ENCODE results near the gene SLC39A11. TPM values are rescaled to one million over a fixed set of nuclear protein-coding genes. Genes with fewer than 3 reads are reported as not detected.
"Not testable (repeated sequence)": the region's sequence is repeated elsewhere in the genome, so short reads cannot be mapped to it uniquely, and the experiment has no call there.

SLC39A11 gene
- polyA plus RNA-seq, 1 of the 3 experiments (the other 2 are of a cell fraction), result 23.5 TPM

- H3K36me3 ChIP-seq (replicated peaks in 1 of 2; ENCODE audit: control insufficient read depth in 1 of 2, insufficient read depth in 2 of 2, low read length in 1 of 2); H4K20me1 ChIP-seq (ENCODE audit: insufficient read depth); DNase-seq; H3K9ac ChIP-seq; H3K9me2 ChIP-seq; POLR2A ChIA-PET; H3K27ac ChIP-seq (ENCODE audit: low read depth in 2 of 2, low read length in 1 of 2); H3K79me2 ChIP-seq (ENCODE audit: insufficient read depth); H2AFZ ChIP-seq (ENCODE audit: low read depth); H3F3A ChIP-seq (replicated peaks; ENCODE audit: insufficient read depth); H3K27me3 ChIP-seq (ENCODE audit: insufficient read depth); H3K4me2 ChIP-seq; H3K9me3 ChIP-seq; H3K4me3 ChIP-seq (ENCODE audit: low read depth in 2 of 2, low read length in 1 of 2): not testable (repeated sequence)
- peak; percentile 26; the same call in 1 of the 2 replicates for TF ChIP-seq FOSL2 (IDR thresholded peaks at IDR 0.05; ENCODE audit: borderline replicate concordance, low read depth)
- H3K4me1 ChIP-seq (ENCODE audit: control insufficient read depth in 1 of 2, insufficient read depth in 2 of 2, low read depth in 1 of 2, low read length in 1 of 2), result peaks cover 9 to 21% of the 10 kb centered on the region in 2 experiments; a peak in 3 of 4 replicates
- WGBS (ENCODE audit: low lambda C conversion rate), result 74% methylated on average over 4 of the region's 4 CpGs
- CTCF ChIA-PET, result interaction anchor here (0.6 kb wide), 2 partner anchors 18 to 115 kb away, joined by 3 read pairs; no protein-coding TSS in a partner anchor
These were observed 32.8 kb downstream of the SLC39A11 start for GRCh38 chr17:73059713-73060112.

GRCh38 chr17:73058022-73058421, 34.5 kb downstream of the SLC39A11 start:
- CTCF ChIA-PET, result interaction anchor here (0.8 to 1.4 kb wide), 3 partner anchors 98 to 131 kb away, joined by 3 to 6 read pairs (median 4); no protein-coding TSS in a partner anchor
- Histone ChIP-seq H3F3A (replicated peaks; ENCODE audit: insufficient read depth) (peaks cover 5% of the 10 kb centered on the region), H3K4me2 (no peak overlapping the region), H3K36me3 (replicated peaks in 1 of 2; ENCODE audit: control insufficient read depth in 1 of 2, insufficient read depth in 2 of 2, low read length in 1 of 2) (no peaks in the 10 kb centered on the region), H3K9me2 (no peaks in the 10 kb centered on the region), H3K9ac (no peak overlapping the region), H3K27ac (ENCODE audit: low read depth in 2 of 2, low read length in 1 of 2) (no peak overlapping the region), H3K4me3 (ENCODE audit: low read depth in 2 of 2, low read length in 1 of 2) (no peak overlapping the region), H3K4me1 (ENCODE audit: control insufficient read depth in 1 of 2, insufficient read depth in 2 of 2, low read depth in 1 of 2, low read length in 1 of 2) (peaks cover 0 to 11% of the 10 kb centered on the region in 2 experiments; a peak in 1 of 4 replicates), H3K9me3 (no peaks in the 10 kb centered on the region), H2AFZ (ENCODE audit: low read depth) (no peak overlapping the region), H3K79me2 (ENCODE audit: insufficient read depth) (no peaks in the 10 kb centered on the region), H4K20me1 (ENCODE audit: insufficient read depth) (no peaks in the 10 kb centered on the region), H3K27me3 (ENCODE audit: insufficient read depth) (no peaks in the 10 kb centered on the region)
- 75% methylated on average over 6 of the region's 6 CpGs for WGBS (ENCODE audit: low lambda C conversion rate)
- TF ChIP-seq GATA2 (CRISPR knock-in tag; IDR thresholded peaks at IDR 0.05) (no peak), CHD2 (IDR thresholded peaks at IDR 0.05; ENCODE audit: low read length, partially characterized antibody) (no peak), RFX5 (IDR thresholded peaks at IDR 0.05; ENCODE audit: low read length) (no peak), FOSL2 (IDR thresholded peaks at IDR 0.05; ENCODE audit: borderline replicate concordance, low read depth) (no peak), TEAD4 (IDR thresholded peaks at IDR 0.05; ENCODE audit: borderline replicate concordance, insufficient read depth) (no peak), RXRA (IDR thresholded peaks at IDR 0.05; ENCODE audit: borderline replicate concordance, low read depth) (no peak), MEF2A (IDR thresholded peaks at IDR 0.05; ENCODE audit: borderline replicate concordance, low read depth) (no peak)
- POLR2A ChIA-PET, result no interaction called here
- DNase-seq, result no peak

- ChIA-PET POLR2A (no interaction called here), CTCF (interaction anchor here (0.8 to 1.9 kb wide), 3 partner anchors 14 to 132 kb away, joined by 4 to 7 read pairs (median 6); no protein-coding TSS in a partner anchor)
- no peaks in the 10 kb centered on the region for H3K9me2 ChIP-seq
- H3K79me2 ChIP-seq (ENCODE audit: insufficient read depth), result no peaks in the 10 kb centered on the region
- TF ChIP-seq RXRA (IDR thresholded peaks at IDR 0.05; ENCODE audit: borderline replicate concordance, low read depth), result no peak
- TF ChIP-seq MXI1 (IDR thresholded peaks at IDR 0.05; ENCODE audit: low read depth, low read length), result no peak
- no peak for TF ChIP-seq GATA2 (CRISPR knock-in tag; IDR thresholded peaks at IDR 0.05)
- TF ChIP-seq FOXM1 (IDR thresholded peaks at IDR 0.05; ENCODE audit: low read depth), result no peak
- no peak for TF ChIP-seq POLR2AphosphoS5 (IDR thresholded peaks at IDR 0.05; ENCODE audit: low read depth, low read length)
- H3K4me3 ChIP-seq (ENCODE audit: low read depth in 2 of 2, low read length in 1 of 2), result no peak overlapping the region
- no peaks in the 10 kb centered on the region for H3K9me3 ChIP-seq
- no peaks in the 10 kb centered on the region for H3K36me3 ChIP-seq (replicated peaks in 1 of 2; ENCODE audit: control insufficient read depth in 1 of 2, insufficient read depth in 2 of 2, low read length in 1 of 2)
- no peak overlapping the region for H2AFZ ChIP-seq (ENCODE audit: low read depth)
- no peak overlapping the region for H3K4me2 ChIP-seq
- H3K27ac ChIP-seq (ENCODE audit: low read depth in 2 of 2, low read length in 1 of 2), result no peak overlapping the region
- no peaks in the 10 kb centered on the region for H3K27me3 ChIP-seq (ENCODE audit: insufficient read depth)
- H4K20me1 ChIP-seq (ENCODE audit: insufficient read depth), result no peaks in the 10 kb centered on the region
- 94% methylated on average over 5 of the region's 5 CpGs for WGBS (ENCODE audit: low lambda C conversion rate)
- H3K4me1 ChIP-seq (ENCODE audit: control insufficient read depth in 1 of 2, insufficient read depth in 2 of 2, low read depth in 1 of 2, low read length in 1 of 2), result peaks cover 0 to 13% of the 10 kb centered on the region in 2 experiments; a peak in 2 of 4 replicates
- no peak for DNase-seq
- H3K9ac ChIP-seq, result no peak overlapping the region
- H3F3A ChIP-seq (replicated peaks; ENCODE audit: insufficient read depth), result peaks cover 5% of the 10 kb centered on the region
These were observed 35.3 kb downstream of the SLC39A11 start for GRCh38 chr17:73057196-73057595.
